Gastroesophageal sphincter (tissue), 3 donors: ENCODE data around the gene BMAL1.

ENCODE experiments used
- CTCF ChIP-seq, 4 experiments: fragments of 200-600 bp in 2 of 4; fragments of 450-650 bp in 2 of 4; sonication (generic) in 1 of 4; IDR thresholded peaks; one replicate each; pipeline ENCODE4 v1.5.1; 2017 to 2019; ENCODE audit warnings: antibody characterized with exemption in 4 of 4, mild to moderate bottlenecking in 2 of 4, moderate library complexity in 2 of 4
- POLR2AphosphoS5 ChIP-seq: sonication (generic); formaldehyde crosslinking; IDR thresholded peaks from one replicate; pipeline ENCODE4 v1.6.1; 2017; ENCODE audit warnings: antibody characterized with exemption

GRCh38 chr11:13415201-13415600 lies 137.6 kb downstream of the BMAL1 start:
- no peak for TF ChIP-seq CTCF (IDR thresholded peaks at IDR 0.05)
- TF ChIP-seq POLR2AphosphoS5: no peak
